GM12873 (cell line): ENCODE measurements around the gene SGIP1.

ENCODE experiments used
- TF ChIP-seq, protein P1 (sequence below): IDR thresholded peaks from 2 replicates; pipeline ENCODE4 v1.5.1; 2012; ENCODE audit warnings: low read depth, mild to moderate bottlenecking, moderate library complexity, low read length, control low read depth; ENCODE audit not compliant: insufficient read depth; ENCODE audit errors: missing control alignments

The SGIP1 gene

GRCh38 chr1:66589326-66589725 lies 55.4 kb downstream of the SGIP1 start:
- TF ChIP-seq, protein P1, sequence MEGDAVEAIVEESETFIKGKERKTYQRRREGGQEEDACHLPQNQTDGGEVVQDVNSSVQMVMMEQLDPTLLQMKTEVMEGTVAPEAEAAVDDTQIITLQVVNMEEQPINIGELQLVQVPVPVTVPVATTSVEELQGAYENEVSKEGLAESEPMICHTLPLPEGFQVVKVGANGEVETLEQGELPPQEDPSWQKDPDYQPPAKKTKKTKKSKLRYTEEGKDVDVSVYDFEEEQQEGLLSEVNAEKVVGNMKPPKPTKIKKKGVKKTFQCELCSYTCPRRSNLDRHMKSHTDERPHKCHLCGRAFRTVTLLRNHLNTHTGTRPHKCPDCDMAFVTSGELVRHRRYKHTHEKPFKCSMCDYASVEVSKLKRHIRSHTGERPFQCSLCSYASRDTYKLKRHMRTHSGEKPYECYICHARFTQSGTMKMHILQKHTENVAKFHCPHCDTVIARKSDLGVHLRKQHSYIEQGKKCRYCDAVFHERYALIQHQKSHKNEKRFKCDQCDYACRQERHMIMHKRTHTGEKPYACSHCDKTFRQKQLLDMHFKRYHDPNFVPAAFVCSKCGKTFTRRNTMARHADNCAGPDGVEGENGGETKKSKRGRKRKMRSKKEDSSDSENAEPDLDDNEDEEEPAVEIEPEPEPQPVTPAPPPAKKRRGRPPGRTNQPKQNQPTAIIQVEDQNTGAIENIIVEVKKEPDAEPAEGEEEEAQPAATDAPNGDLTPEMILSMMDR: no peak

DNA sequence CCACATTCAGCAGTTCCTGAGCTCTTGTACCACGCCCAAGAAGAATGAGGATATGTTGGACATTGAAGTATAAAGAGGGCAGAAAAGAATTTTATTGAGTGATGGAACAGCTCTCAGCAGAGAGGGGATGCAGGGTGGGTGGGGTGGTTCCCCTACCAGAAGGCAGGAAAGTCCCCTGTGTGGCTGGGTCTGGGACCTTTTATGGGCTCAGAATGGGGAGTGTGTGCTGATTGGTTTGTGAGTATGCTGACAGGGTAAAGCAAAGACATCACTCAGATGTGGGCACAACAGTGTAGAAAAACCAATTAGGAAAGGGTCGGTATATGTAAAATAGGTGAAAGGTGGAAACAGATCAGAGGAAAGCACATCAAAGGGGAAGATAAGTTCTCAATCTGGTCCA lies 62.2 kb downstream of the SGIP1 start:
- TF ChIP-seq, protein P1: no peak

DNA sequence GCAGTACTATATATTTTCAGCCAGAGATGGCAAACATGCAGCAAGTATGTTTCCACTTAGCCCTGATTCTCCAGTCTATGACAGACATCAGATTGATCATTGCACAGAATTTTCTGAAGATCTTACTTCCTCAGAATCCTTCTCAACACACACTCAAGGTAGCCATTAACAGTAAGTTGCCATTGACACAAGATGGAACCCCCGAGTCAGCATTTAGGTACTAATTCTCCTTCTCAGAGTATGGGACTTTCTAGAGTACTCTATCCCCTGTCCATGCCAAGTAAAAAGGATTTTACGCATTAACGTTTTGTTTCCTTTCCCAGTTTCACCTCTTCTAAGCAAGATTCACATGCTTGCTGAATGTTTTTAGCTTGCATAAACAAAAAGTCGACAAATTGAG lies 63.5 kb downstream of the SGIP1 start:
- TF ChIP-seq, protein P1: no peak

DNA sequence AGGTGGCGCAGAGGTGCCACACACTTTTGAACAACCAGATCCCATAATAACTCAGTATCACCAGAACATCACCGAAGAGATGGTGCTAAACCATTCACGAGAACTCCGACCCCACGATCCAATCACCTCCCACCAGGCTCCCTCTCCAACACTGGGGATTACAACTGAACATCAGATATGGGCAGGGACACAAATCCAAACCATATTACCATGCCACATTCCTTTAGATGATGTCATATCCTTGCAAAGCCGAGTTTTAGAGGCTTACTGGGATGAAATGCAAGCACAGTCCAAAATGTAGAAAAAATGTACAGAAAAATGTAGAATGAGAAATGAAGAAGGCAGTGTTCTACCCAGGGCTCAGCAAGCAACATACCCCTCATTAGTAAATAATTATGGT lies 64.7 kb downstream of the SGIP1 start:
- TF ChIP-seq, protein P1: no peak

- TF ChIP-seq, protein P1: no peak
Measured at GRCh38 chr1:66599346-66599745, 65.4 kb downstream of the SGIP1 start.

DNA sequence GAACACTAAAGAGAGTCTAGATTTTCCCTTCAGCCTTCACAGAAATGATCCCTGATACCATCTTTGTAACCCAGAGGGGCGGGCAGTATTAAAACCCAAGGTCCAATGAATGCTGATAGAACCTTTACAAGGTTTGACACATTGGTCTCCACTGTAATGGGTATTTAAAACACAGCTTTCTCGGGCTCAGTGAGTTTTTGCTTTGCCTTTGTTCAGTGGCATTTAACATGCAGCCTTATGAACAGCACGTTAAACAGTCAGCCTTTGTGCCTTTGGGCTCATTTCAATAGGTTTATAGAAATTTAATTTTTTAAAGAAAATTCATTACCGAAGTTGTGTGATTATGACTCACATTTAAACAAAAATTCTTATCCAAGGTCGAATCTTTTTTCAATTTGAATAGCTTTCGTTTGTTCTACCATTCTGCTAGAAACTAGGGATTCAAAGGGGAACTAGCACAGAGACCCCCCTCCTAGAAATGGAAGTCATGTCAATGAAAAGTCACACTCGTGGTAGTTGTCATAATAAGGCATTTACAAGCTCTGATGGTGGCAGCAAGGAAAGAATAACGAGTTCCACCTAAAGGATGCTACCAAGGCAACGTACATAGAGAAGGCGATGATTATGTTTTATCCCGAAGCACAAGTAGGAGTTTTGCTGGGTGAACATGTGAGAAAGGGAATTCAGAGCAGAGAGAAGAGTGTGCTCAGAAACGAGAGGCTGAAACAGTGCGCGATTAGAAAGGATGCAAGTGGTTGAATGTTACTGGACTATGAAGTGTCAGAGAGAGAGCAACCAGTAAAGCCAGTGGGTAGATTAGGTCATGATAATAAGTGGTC lies 66.2 kb downstream of the SGIP1 start:
- TF ChIP-seq, protein P1: no peak

GRCh38 chr1:66605419-66605997 lies 71.6 kb downstream of the SGIP1 start:
- TF ChIP-seq, protein P1: no peak
